ENCODE measurements around the gene POLL. TPM values are rescaled to one million over a fixed set of nuclear protein-coding genes. Genes with fewer than 3 reads are reported as not detected.
"Not testable (repeated sequence)": the region's sequence is repeated elsewhere in the genome, so short reads cannot be mapped to it uniquely, and the experiment has no call there.

Gene POLL
- total RNA-seq, 1 experiment from 2014 or later = 36.1 TPM

DNA sequence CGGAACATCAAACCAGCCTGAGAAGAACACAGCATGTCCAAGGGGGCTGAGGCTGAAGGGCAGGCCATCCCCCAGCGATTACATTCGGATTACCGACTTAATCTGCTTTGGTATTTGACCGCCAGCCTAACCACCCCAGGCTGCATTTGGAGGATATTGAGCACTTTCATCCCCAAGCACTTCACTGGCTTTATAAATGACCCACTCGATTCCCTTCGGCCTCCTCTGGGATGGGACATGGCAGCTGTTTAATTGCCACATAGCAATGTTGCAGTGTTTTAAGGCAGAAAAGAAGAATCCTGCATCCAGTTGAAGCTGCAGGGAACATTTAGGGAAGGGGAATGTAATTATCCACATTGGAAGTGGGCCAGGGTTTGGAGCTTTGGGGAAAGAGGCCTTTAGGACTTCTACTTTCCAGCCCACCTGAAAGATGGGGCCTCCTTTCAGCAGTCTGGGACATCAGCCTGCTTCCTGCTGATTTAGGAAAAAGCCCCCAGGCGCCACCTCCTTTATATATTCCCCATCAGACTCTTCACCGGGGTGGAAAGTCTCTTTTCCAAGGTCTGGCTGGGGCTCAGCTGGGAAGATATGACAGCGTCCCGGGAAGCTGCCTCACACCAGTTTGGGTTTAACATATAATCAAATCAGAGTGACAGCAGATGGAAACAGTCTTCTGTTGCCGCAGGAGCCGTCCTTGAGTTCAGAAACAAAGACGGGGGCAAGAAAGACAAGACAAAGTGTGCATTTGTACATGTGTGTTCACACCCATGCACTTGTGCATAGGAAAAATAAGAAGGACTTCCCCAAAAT, 9.2 kb upstream of the POLL start:
- CTCF ChIA-PET = interaction anchor here (1.6 kb wide), 1 partner anchor 184 kb away, joined by 5 read pairs; no protein-coding TSS in a partner anchor

DNA sequence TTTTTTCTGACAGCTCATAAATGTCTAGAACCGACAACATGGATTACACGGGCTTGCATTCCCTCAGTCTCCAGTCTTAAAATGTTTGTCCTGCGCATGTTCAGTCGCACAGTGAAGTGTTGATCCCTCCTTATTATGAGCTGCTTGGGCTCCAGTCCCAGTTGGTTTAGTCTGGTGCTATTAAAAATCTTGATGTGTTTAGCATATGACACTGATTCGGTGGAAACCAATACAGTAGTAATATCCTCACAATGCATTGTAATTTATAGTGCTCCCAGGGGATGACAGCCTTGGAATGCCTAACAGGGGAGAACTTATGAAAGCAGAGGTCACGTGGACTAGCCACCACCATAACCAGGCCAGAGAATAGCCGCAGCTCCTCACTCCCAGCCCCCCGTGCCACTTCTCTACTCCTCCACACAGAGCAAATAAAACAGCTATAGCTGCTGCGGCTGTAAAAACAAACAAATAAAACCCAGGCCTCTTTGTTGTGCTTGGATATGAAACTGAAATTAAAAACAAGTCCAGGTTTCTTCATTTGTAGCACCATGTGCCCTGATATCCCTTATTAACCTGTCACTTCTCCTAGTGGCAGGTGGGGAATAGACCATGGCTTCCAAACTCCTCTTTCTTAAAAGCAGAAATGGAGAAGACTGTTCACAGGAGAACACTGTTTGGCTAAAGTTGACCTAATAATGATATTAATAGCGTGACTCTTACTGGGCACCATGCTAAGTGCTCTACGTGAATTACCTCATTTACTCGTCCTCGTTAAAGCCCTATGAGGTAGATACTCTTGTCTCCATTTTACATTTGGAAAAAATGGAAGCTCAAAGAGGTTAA, 7.8 kb upstream of the POLL start:
- Histone ChIP-seq H3K27me3 (ENCODE audit: control insufficient read depth, insufficient read depth, low read length) (no peaks in the 10 kb centered on the region), H3K4me3 (ENCODE audit: low read depth in 2 of 2, low read length in 2 of 2) (no peak overlapping the region), H3K27ac (ENCODE audit: low read length) (peak overlapping the region; percentile 41), H3K9me3 (ENCODE audit: control insufficient read depth, insufficient read depth, low read depth, low read length) (no peaks in the 10 kb centered on the region), H3K4me1 (ENCODE audit: control insufficient read depth, insufficient read depth, low read length) (peaks cover 15% of the 10 kb centered on the region), H3K36me3 (ENCODE audit: control insufficient read depth, insufficient read depth, low read length) (no peaks in the 10 kb centered on the region)
- TF ChIP-seq TCF7L2 (IDR thresholded peaks at IDR 0.05; ENCODE audit: low read depth, low read length) = peak; percentile 84
- TF ChIP-seq, protein P1, sequence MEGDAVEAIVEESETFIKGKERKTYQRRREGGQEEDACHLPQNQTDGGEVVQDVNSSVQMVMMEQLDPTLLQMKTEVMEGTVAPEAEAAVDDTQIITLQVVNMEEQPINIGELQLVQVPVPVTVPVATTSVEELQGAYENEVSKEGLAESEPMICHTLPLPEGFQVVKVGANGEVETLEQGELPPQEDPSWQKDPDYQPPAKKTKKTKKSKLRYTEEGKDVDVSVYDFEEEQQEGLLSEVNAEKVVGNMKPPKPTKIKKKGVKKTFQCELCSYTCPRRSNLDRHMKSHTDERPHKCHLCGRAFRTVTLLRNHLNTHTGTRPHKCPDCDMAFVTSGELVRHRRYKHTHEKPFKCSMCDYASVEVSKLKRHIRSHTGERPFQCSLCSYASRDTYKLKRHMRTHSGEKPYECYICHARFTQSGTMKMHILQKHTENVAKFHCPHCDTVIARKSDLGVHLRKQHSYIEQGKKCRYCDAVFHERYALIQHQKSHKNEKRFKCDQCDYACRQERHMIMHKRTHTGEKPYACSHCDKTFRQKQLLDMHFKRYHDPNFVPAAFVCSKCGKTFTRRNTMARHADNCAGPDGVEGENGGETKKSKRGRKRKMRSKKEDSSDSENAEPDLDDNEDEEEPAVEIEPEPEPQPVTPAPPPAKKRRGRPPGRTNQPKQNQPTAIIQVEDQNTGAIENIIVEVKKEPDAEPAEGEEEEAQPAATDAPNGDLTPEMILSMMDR (IDR thresholded peaks at IDR 0.05) = no peak
- TF ChIP-seq POLR2AphosphoS5 (IDR thresholded peaks at IDR 0.05; ENCODE audit: low read depth, low read length) = peak; percentile 54; the same call in 1 of the 2 replicates
- DNase-seq (ENCODE audit: low read depth, low spot score) = no peak
- CTCF ChIA-PET = no interaction called here
- in situ Hi-C loops (cut with HindIII; ENCODE audit: low pct_unique_long_range_greater_than_20kb, low sequenced_read_pairs) (no loop called here), intact Hi-C loops (cut with micrococcal nuclease; ENCODE audit: unreplicated experiment) (no loop called here)
- peak; percentile 81 for ATAC-seq
- POLR2A ChIA-PET = interaction anchor here (0.6 kb wide), 2 partner anchors 19 to 56 kb away, joined by 3 read pairs; no protein-coding TSS in a partner anchor
- BruUV-seq (replicated peaks) = no TSS peak

More for the DNA sequence above, 9.2 kb upstream of the POLL start:
- DNase-seq (ENCODE audit: low read depth, low spot score) = no peak
- no peak for ATAC-seq
- TF ChIP-seq POLR2AphosphoS5 (IDR thresholded peaks at IDR 0.05; ENCODE audit: low read depth, low read length) (no peak), SIN3A (IDR thresholded peaks at IDR 0.05; ENCODE audit: borderline replicate concordance, insufficient read depth, low read depth, low read length) (no peak), TCF7L2 (IDR thresholded peaks at IDR 0.05; ENCODE audit: low read depth, low read length) (no peak)
- TF ChIP-seq, protein P2, sequence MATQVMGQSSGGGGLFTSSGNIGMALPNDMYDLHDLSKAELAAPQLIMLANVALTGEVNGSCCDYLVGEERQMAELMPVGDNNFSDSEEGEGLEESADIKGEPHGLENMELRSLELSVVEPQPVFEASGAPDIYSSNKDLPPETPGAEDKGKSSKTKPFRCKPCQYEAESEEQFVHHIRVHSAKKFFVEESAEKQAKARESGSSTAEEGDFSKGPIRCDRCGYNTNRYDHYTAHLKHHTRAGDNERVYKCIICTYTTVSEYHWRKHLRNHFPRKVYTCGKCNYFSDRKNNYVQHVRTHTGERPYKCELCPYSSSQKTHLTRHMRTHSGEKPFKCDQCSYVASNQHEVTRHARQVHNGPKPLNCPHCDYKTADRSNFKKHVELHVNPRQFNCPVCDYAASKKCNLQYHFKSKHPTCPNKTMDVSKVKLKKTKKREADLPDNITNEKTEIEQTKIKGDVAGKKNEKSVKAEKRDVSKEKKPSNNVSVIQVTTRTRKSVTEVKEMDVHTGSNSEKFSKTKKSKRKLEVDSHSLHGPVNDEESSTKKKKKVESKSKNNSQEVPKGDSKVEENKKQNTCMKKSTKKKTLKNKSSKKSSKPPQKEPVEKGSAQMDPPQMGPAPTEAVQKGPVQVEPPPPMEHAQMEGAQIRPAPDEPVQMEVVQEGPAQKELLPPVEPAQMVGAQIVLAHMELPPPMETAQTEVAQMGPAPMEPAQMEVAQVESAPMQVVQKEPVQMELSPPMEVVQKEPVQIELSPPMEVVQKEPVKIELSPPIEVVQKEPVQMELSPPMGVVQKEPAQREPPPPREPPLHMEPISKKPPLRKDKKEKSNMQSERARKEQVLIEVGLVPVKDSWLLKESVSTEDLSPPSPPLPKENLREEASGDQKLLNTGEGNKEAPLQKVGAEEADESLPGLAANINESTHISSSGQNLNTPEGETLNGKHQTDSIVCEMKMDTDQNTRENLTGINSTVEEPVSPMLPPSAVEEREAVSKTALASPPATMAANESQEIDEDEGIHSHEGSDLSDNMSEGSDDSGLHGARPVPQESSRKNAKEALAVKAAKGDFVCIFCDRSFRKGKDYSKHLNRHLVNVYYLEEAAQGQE (IDR thresholded peaks at IDR 0.05; ENCODE audit: insufficient read depth in 1 of 2, low read depth in 2 of 2, low read length in 1 of 2) = no peak
- TF ChIP-seq, protein P1 (IDR thresholded peaks at IDR 0.05) = no peak
- no TSS peak for BruUV-seq (replicated peaks)
- in situ Hi-C loops (cut with HindIII; ENCODE audit: low pct_unique_long_range_greater_than_20kb, low sequenced_read_pairs) = no loop called here
- Histone ChIP-seq H3K9me3 (ENCODE audit: control insufficient read depth, insufficient read depth, low read depth, low read length) (no peaks in the 10 kb centered on the region), H3K4me1 (ENCODE audit: control insufficient read depth, insufficient read depth, low read length) (peaks cover 15% of the 10 kb centered on the region), H3K27me3 (ENCODE audit: control insufficient read depth, insufficient read depth, low read length) (no peaks in the 10 kb centered on the region), H3K36me3 (ENCODE audit: control insufficient read depth, insufficient read depth, low read length) (no peaks in the 10 kb centered on the region), H3K27ac (ENCODE audit: low read length) (no peak overlapping the region), H3K4me3 (ENCODE audit: low read depth in 2 of 2, low read length in 2 of 2) (no peak overlapping the region)
- POLR2A ChIA-PET = no interaction called here
- intact Hi-C loops (cut with micrococcal nuclease; ENCODE audit: unreplicated experiment) = no loop called here

DNA sequence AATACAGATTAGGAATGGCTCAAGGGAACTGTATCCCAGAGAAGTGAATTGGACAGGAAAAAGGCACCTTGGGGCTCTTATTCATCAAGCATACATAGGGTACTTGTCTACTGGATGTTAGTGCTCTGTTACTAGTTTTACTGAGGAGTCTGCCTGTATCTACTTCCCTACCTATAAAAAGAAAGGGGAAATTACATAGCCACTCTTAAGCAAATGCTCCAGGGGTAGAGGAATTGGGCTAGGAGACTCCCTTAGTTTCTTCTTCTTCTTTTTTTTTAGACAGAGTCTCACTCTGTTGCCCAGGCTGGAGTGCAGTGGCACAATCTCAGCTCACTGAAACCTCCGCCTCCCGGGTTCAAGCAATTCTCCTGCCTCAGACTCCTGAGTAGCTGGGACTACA, 5.3 kb upstream of the POLL start:
- DNase-seq (ENCODE audit: low read depth, low spot score); BruUV-seq (replicated peaks); ATAC-seq; H3K4me3 ChIP-seq (ENCODE audit: low read depth in 2 of 2, low read length in 2 of 2); in situ Hi-C loops (cut with HindIII; ENCODE audit: low pct_unique_long_range_greater_than_20kb, low sequenced_read_pairs); CTCF ChIA-PET; POLR2A ChIA-PET; H3K9me3 ChIP-seq (ENCODE audit: control insufficient read depth, insufficient read depth, low read depth, low read length); intact Hi-C loops (cut with micrococcal nuclease; ENCODE audit: unreplicated experiment); H3K27ac ChIP-seq (ENCODE audit: low read length); H3K36me3 ChIP-seq (ENCODE audit: control insufficient read depth, insufficient read depth, low read length); H3K27me3 ChIP-seq (ENCODE audit: control insufficient read depth, insufficient read depth, low read length): not testable (repeated sequence)
- peaks cover 22% of the 10 kb centered on the region for H3K4me1 ChIP-seq (ENCODE audit: control insufficient read depth, insufficient read depth, low read length)

All from Panc1 (cell line).